Neural cell (in vitro differentiated cells): ENCODE data around the gene ADD2. TPM values are rescaled to one million over a fixed set of nuclear protein-coding genes. Genes with fewer than 3 reads are reported as not detected.

Experiments used
- H2AFZ ChIP-seq: fragments of 200-600, 300-800 bp; sonication (generic), shearing (Covaris generic); 2 replicates; pipeline ENCODE4 v1.6.0; 2014; ENCODE audit warnings: low read depth, mild to moderate bottlenecking, antibody characterized with exemption, low read length, moderate library complexity
- H3F3A ChIP-seq: fragments of 200-600 bp; shearing (Covaris generic); 2 replicates; pipeline ENCODE4 v1.6.1; 2016; ENCODE audit warnings: mild to moderate bottlenecking, moderate library complexity, mixed read lengths, antibody characterized with exemption, low read length; ENCODE audit not compliant: insufficient read depth, poor library complexity, severe bottlenecking
- H3K27ac ChIP-seq: fragments of 200-600, 300-800 bp; sonication (generic), shearing (Covaris generic); 2 replicates; pipeline ENCODE4 v1.5.1; 2014; ENCODE audit warnings: mild to moderate bottlenecking, low read length, moderate library complexity
- H3K27me3 ChIP-seq: fragments of 300-800, 200-600 bp; sonication (generic), shearing (Covaris generic); 2 replicates; pipeline ENCODE4 v1.6.0; 2014; ENCODE audit warnings: mild to moderate bottlenecking, low read depth, low read length, moderate library complexity; ENCODE audit not compliant: insufficient read depth
- H3K36me3 ChIP-seq: fragments of 300-800, 200-600 bp; sonication (generic), shearing (Covaris generic); 2 replicates; pipeline ENCODE4 v1.5.1; 2014; ENCODE audit warnings: mild to moderate bottlenecking, antibody characterized with exemption, low read length, moderate library complexity; ENCODE audit not compliant: insufficient read depth
- H3K4me2 ChIP-seq: fragments of 300-800, 200-600 bp; sonication (generic), shearing (Covaris generic); 2 replicates; pipeline ENCODE4 v1.6.0; 2014; ENCODE audit warnings: mild to moderate bottlenecking, low read length
- H3K4me3 ChIP-seq: fragments of 300-800, 200-600 bp; sonication (generic), shearing (Covaris generic); 2 replicates; pipeline ENCODE4 v1.5.1; 2014; ENCODE audit warnings: mild to moderate bottlenecking, low read length, moderate library complexity
- H3K79me2 ChIP-seq: fragments of 200-600 bp; shearing (Covaris generic); replicated peaks from 2 replicates; pipeline ENCODE4 v1.6.0; 2014; ENCODE audit warnings: mild to moderate bottlenecking, low read length, moderate library complexity; ENCODE audit not compliant: insufficient read depth
- H3K9ac ChIP-seq: fragments of 300-800, 200-600 bp; sonication (generic), shearing (Covaris generic); 2 replicates; pipeline ENCODE4 v1.6.1; 2016; ENCODE audit warnings: mild to moderate bottlenecking, low read length, mixed read lengths
- H3K9me2 ChIP-seq: fragments of 200-600 bp; shearing (Covaris generic); 2 replicates; pipeline ENCODE4 v1.6.1; 2016; ENCODE audit warnings: mild to moderate bottlenecking, low read length, mixed read lengths; ENCODE audit not compliant: insufficient read depth
- H3K9me3 ChIP-seq: fragments of 200-600, 300-800 bp; sonication (generic), shearing (Covaris generic); 2 replicates; pipeline ENCODE4 v1.6.1; 2016; ENCODE audit warnings: mild to moderate bottlenecking, mixed run types, low read length, moderate library complexity, mixed read lengths
- H4K20me1 ChIP-seq: fragments of 200-600 bp; shearing (Covaris generic); 2 replicates; pipeline ENCODE4 v1.6.1; 2016; ENCODE audit warnings: mild to moderate bottlenecking, mixed run types; ENCODE audit not compliant: insufficient read depth
- EP300 ChIP-seq: fragments of 450-650 bp; conservative IDR thresholded peaks from 2 replicates; pipeline ENCODE4 v1.6.1; 2014; ENCODE audit warnings: antibody characterized with exemption, mild to moderate bottlenecking, moderate library complexity; ENCODE audit not compliant: poor library complexity, severe bottlenecking
- EZH2 ChIP-seq: fragments of 200-600, 300-800 bp; shearing (Covaris generic), sonication (generic); IDR thresholded peaks from 2 replicates; pipeline ENCODE4 v1.6.1; 2014; ENCODE audit warnings: antibody characterized with exemption, low read length, borderline replicate concordance, mild to moderate bottlenecking; ENCODE audit not compliant: insufficient read depth, poor library complexity, severe bottlenecking
- MXI1 ChIP-seq: fragments of 450-650 bp; conservative IDR thresholded peaks from 2 replicates; pipeline ENCODE4 v1.6.1; 2014; ENCODE audit warnings: antibody characterized with exemption, mild to moderate bottlenecking; ENCODE audit not compliant: poor library complexity, severe bottlenecking
- POLR2AphosphoS5 ChIP-seq: IDR thresholded peaks from 2 replicates; pipeline ENCODE4 v1.6.1; 2012
- RAD21 ChIP-seq: fragments of 450-650 bp; conservative IDR thresholded peaks from 2 replicates; pipeline ENCODE4 v1.6.1; 2014; ENCODE audit warnings: antibody characterized with exemption, mild to moderate bottlenecking, moderate library complexity
- SMC3 ChIP-seq: fragments of 450-650 bp; conservative IDR thresholded peaks from 2 replicates; pipeline ENCODE4 v1.6.1; 2014; ENCODE audit warnings: antibody characterized with exemption, mild to moderate bottlenecking, moderate library complexity; ENCODE audit not compliant: poor library complexity
- TAF1 ChIP-seq: IDR thresholded peaks from 2 replicates; pipeline ENCODE4 v1.6.1; 2012; ENCODE audit warnings: low read depth
- polyA plus RNA-seq: library from polyadenylated mRNA; depleted of rRNA; stranded (reverse); fragments of >200 nt; gene quantifications from 2 replicates; pipeline ENCODE4 v1.2.3, GENCODE V29; 2014
- TF ChIP-seq, protein P1 (sequence below): IDR thresholded peaks from 2 replicates; pipeline ENCODE4 v1.6.1; 2012; ENCODE audit warnings: borderline replicate concordance
- TF ChIP-seq, protein P2 (sequence below): fragments of 450-650 bp; IDR thresholded peaks from 2 replicates; pipeline ENCODE4 v1.5.1; 2014; ENCODE audit warnings: antibody characterized with exemption, mild to moderate bottlenecking, moderate library complexity; ENCODE audit not compliant: poor library complexity, severe bottlenecking

ADD2 gene
- polyA plus RNA-seq, 1 donor from 2014 or later: 52.5 TPM

DNA sequence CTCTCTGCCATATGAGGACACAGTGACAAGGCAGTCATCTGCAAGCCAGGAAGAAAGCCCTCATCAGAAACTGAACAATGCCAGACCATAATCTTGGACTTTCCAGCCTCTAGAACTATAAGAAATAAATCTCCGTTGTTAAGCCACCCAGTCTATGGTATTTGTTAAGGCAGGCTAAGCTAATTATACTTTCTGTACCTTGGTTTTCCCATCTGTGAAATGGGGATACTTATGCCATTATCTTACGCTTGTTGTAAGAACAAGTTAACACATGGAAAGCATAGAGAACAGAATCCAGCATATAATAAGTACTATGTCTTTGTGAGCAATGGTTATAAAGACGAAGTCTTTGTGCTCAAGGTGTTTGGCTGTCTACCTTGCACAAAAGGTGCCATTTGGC is 8.3 kb upstream of the ADD2 start:
- no peaks in the 10 kb centered on the region for H4K20me1 ChIP-seq
- no peak overlapping the region for H3K27ac ChIP-seq
- no peaks in the 10 kb centered on the region for H3K36me3 ChIP-seq
- H3K9me2 ChIP-seq: no peaks in the 10 kb centered on the region
- TF ChIP-seq TAF1 (no peak), EP300 (no peak), RAD21 (no peak)
- TF ChIP-seq, protein P1, sequence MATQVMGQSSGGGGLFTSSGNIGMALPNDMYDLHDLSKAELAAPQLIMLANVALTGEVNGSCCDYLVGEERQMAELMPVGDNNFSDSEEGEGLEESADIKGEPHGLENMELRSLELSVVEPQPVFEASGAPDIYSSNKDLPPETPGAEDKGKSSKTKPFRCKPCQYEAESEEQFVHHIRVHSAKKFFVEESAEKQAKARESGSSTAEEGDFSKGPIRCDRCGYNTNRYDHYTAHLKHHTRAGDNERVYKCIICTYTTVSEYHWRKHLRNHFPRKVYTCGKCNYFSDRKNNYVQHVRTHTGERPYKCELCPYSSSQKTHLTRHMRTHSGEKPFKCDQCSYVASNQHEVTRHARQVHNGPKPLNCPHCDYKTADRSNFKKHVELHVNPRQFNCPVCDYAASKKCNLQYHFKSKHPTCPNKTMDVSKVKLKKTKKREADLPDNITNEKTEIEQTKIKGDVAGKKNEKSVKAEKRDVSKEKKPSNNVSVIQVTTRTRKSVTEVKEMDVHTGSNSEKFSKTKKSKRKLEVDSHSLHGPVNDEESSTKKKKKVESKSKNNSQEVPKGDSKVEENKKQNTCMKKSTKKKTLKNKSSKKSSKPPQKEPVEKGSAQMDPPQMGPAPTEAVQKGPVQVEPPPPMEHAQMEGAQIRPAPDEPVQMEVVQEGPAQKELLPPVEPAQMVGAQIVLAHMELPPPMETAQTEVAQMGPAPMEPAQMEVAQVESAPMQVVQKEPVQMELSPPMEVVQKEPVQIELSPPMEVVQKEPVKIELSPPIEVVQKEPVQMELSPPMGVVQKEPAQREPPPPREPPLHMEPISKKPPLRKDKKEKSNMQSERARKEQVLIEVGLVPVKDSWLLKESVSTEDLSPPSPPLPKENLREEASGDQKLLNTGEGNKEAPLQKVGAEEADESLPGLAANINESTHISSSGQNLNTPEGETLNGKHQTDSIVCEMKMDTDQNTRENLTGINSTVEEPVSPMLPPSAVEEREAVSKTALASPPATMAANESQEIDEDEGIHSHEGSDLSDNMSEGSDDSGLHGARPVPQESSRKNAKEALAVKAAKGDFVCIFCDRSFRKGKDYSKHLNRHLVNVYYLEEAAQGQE: no peak
- H3F3A ChIP-seq: no peaks in the 10 kb centered on the region
- no peaks in the 10 kb centered on the region for H3K79me2 ChIP-seq
- H2AFZ ChIP-seq: no peak overlapping the region
- H3K9me3 ChIP-seq: no peaks in the 10 kb centered on the region
- H3K4me3 ChIP-seq: no peak overlapping the region
- no peaks in the 10 kb centered on the region for H3K27me3 ChIP-seq
- no peak overlapping the region for H3K9ac ChIP-seq
- no peak overlapping the region for H3K4me2 ChIP-seq

DNA sequence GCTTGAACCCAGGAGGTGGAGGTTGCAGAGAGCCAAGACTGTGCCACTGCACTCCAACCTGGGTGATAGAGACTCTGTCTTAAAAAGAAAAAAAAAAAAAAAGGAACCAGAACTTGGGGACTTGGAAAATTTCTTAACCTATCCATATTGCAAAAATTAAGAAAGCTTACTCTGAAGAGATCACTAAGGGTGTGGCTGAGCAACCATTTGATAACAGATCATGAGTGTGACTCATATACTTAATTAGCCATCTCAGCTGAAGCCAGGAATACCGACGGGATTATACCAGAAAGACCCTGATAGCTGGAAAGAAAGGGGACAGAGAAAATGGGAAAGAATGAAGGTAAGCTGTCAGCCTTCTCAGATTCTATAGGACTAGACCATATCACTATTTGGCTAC is 7.1 kb upstream of the ADD2 start:
- Histone ChIP-seq H3K9me2 (no peaks in the 10 kb centered on the region), H3K79me2 (no peaks in the 10 kb centered on the region), H3K4me2 (no peak overlapping the region), H4K20me1 (no peaks in the 10 kb centered on the region), H2AFZ (no peak overlapping the region), H3K9me3 (no peaks in the 10 kb centered on the region), H3K27me3 (no peaks in the 10 kb centered on the region), H3F3A (no peaks in the 10 kb centered on the region), H3K9ac (no peak overlapping the region), H3K27ac (no peak overlapping the region), H3K4me3 (no peak overlapping the region), H3K36me3 (no peaks in the 10 kb centered on the region)
- no peak for TF ChIP-seq SMC3
- TF ChIP-seq MXI1: no peak
- TF ChIP-seq, protein P1: no peak

DNA sequence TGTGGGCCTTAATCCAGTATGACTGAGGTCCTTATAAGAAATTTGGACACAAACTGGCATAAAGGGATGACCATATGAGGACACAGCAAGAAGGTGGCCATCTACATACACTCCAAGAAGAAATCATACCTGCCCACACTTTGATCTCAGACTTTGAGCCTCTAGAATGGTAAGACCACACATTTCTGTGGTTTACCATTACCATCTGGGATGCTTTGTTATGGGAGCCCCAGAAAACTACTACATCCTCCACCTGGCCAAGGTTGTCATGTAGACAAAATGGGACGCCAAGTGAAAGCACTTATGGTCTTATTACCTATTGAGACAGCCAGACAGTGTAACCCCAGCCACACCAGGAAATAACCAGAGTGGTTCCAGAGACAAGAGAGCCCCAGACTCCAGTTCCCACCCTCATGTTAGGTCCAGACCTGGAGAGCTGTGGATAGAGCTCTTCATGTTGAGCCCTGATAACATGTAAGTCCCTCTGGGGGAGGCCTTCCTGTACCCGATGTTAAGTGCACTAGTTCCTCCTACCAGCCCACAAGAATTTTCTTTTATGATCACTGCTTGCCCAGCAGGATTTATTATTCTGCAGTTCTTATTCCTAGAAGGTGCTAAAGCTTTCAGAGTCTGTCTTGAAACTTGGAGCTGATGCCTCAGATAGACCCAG is 4.6 kb upstream of the ADD2 start:
- Histone ChIP-seq H3F3A (no peaks in the 10 kb centered on the region), H3K4me3 (no peak overlapping the region), H3K27ac (no peak overlapping the region), H3K4me2 (no peak overlapping the region), H2AFZ (no peak overlapping the region), H3K9me2 (no peaks in the 10 kb centered on the region), H3K9me3 (no peaks in the 10 kb centered on the region), H3K27me3 (no peaks in the 10 kb centered on the region), H4K20me1 (no peaks in the 10 kb centered on the region), H3K36me3 (no peaks in the 10 kb centered on the region), H3K9ac (no peak overlapping the region), H3K79me2 (no peaks in the 10 kb centered on the region)
- TF ChIP-seq, protein P2, sequence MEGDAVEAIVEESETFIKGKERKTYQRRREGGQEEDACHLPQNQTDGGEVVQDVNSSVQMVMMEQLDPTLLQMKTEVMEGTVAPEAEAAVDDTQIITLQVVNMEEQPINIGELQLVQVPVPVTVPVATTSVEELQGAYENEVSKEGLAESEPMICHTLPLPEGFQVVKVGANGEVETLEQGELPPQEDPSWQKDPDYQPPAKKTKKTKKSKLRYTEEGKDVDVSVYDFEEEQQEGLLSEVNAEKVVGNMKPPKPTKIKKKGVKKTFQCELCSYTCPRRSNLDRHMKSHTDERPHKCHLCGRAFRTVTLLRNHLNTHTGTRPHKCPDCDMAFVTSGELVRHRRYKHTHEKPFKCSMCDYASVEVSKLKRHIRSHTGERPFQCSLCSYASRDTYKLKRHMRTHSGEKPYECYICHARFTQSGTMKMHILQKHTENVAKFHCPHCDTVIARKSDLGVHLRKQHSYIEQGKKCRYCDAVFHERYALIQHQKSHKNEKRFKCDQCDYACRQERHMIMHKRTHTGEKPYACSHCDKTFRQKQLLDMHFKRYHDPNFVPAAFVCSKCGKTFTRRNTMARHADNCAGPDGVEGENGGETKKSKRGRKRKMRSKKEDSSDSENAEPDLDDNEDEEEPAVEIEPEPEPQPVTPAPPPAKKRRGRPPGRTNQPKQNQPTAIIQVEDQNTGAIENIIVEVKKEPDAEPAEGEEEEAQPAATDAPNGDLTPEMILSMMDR: no peak
- TF ChIP-seq EZH2 (no peak), MXI1 (no peak), EP300 (no peak), POLR2AphosphoS5 (no peak), RAD21 (no peak), SMC3 (no peak)
